Bronchial epithelial cell (primary cell): ENCODE results near the gene MAD2L2. TPM values are rescaled to one million over a fixed set of nuclear protein-coding genes. Genes with fewer than 3 reads are reported as not detected.
A peak's percentile ranks its signal among the peaks of the same experiment; 100 is the strongest.

Experiments
- DNase-seq: peaks from one replicate; pipeline ENCODE4 v3.0.0-alpha.2; 2010; ENCODE audit warnings: low read depth
- FAIRE-seq: peaks from 2 replicates; lab custom pipeline; 2011; peaks lifted over from hg19 to GRCh38; lab: Jason Lieb, UNC
- H3K27me3 ChIP-seq: 2 replicates; pipeline ENCODE4 v1.5.1; 2011; ENCODE audit warnings: low read length; ENCODE audit not compliant: control insufficient read depth, insufficient read depth
- H3K36me3 ChIP-seq: 2 replicates; pipeline ENCODE4 v1.5.1; 2011; ENCODE audit warnings: low read length; ENCODE audit not compliant: control insufficient read depth, insufficient read depth
- H3K4me3 ChIP-seq: 2 replicates; pipeline ENCODE4 v1.5.1; 2011; ENCODE audit warnings: mild to moderate bottlenecking, low read depth, low read length, control low read depth
- CTCF ChIP-seq: IDR thresholded peaks from 2 replicates; pipeline ENCODE4 v1.5.1; 2011; ENCODE audit warnings: mild to moderate bottlenecking, moderate library complexity, low read length, control low read depth, inconsistent platforms; ENCODE audit not compliant: insufficient read depth, severe bottlenecking
- total RNA-seq: library from RNA; depleted of rRNA; stranded (reverse); fragments of >200 nt; gene quantifications from 2 replicates; pipeline ENCODE4 v1.2.1, GENCODE V29; 2014

Gene MAD2L2
- total RNA-seq, 1 donor from 2014 or later, result 44.5 TPM

GRCh38 chr1:11684070-11684469 is 3.1 kb upstream of the MAD2L2 start:
- FAIRE-seq, result no peak
- TF ChIP-seq CTCF, result no peak
- no peaks in the 10 kb centered on the region for H3K36me3 ChIP-seq
- H3K4me3 ChIP-seq, result no peak overlapping the region
- no peak for DNase-seq
- H3K27me3 ChIP-seq, result peaks cover 8% of the 10 kb centered on the region

- TF ChIP-seq CTCF, result no peak
- Histone ChIP-seq H3K36me3 (no peaks in the 10 kb centered on the region), H3K27me3 (peaks cover 5% of the 10 kb centered on the region), H3K4me3 (no peak overlapping the region)
- DNase-seq (no peak), FAIRE-seq (no peak)
These were observed 1.9 kb upstream of the MAD2L2 start for GRCh38 chr1:11682799-11683198.

- TF ChIP-seq CTCF, result no peak
- DNase-seq, result no peak
- H3K27me3 ChIP-seq, result peaks cover 5% of the 10 kb centered on the region
- no peak for FAIRE-seq
- no peak overlapping the region for H3K4me3 ChIP-seq
- peaks cover 1% of the 10 kb centered on the region for H3K36me3 ChIP-seq
These were observed 1.4 kb upstream of the MAD2L2 start for GRCh38 chr1:11682287-11682771.

GRCh38 chr1:11680270-11681070 is 478 bp downstream of the MAD2L2 start:
- FAIRE-seq (no peak), DNase-seq (no peak)
- peaks cover 8% of the 10 kb centered on the region for H3K36me3 ChIP-seq
- peaks cover 5% of the 10 kb centered on the region for H3K27me3 ChIP-seq
- TF ChIP-seq CTCF, result no peak
- peak overlapping the region; percentile 85 for H3K4me3 ChIP-seq

GRCh38 chr1:11678442-11678841 is 2.5 kb downstream of the MAD2L2 start:
- H3K27me3 ChIP-seq, result peaks cover 4% of the 10 kb centered on the region
- FAIRE-seq (no peak), DNase-seq (no peak)
- H3K4me3 ChIP-seq, result no peak overlapping the region
- TF ChIP-seq CTCF, result no peak
- H3K36me3 ChIP-seq, result peaks cover 13% of the 10 kb centered on the region
